HEK293 (cell line): ENCODE measurements around the gene PBXIP1.

Experiments
- KLF1 ChIP-seq: fragments of 450-650 bp; formaldehyde crosslinking; IDR thresholded peaks from 2 replicates; pipeline ENCODE4 v1.5.1; 2016; ENCODE audit warnings: missing biosample characterization, missing genetic modification characterization
- KLF8 ChIP-seq: fragments of 450-650 bp; formaldehyde crosslinking; IDR thresholded peaks from 2 replicates; pipeline ENCODE4 v1.5.1; 2016; ENCODE audit warnings: missing biosample characterization, missing genetic modification characterization
- MYNN ChIP-seq: fragments of 450-650 bp; formaldehyde crosslinking; IDR thresholded peaks from 2 replicates; pipeline ENCODE4 v1.5.1; 2016; ENCODE audit warnings: missing biosample characterization, missing genetic modification characterization, borderline replicate concordance
- OVOL3 ChIP-seq: fragments of 450-650 bp; formaldehyde crosslinking; IDR thresholded peaks from 2 replicates; pipeline ENCODE4 v1.5.1; 2016; ENCODE audit warnings: missing biosample characterization, missing genetic modification characterization
- RBAK ChIP-seq: fragments of 450-650 bp; formaldehyde crosslinking; IDR thresholded peaks from 2 replicates; pipeline ENCODE4 v1.5.1; 2016; ENCODE audit warnings: missing biosample characterization, missing genetic modification characterization
- SCRT2 ChIP-seq: fragments of 450-650 bp; formaldehyde crosslinking; IDR thresholded peaks from 2 replicates; pipeline ENCODE4 v1.5.1; 2016; ENCODE audit warnings: missing biosample characterization, missing genetic modification characterization
- SP3 ChIP-seq: fragments of 450-650 bp; formaldehyde crosslinking; IDR thresholded peaks from 2 replicates; pipeline ENCODE4 v1.5.1; 2016; ENCODE audit warnings: missing biosample characterization, missing genetic modification characterization
- SP7 ChIP-seq: fragments of 450-650 bp; formaldehyde crosslinking; IDR thresholded peaks from 2 replicates; pipeline ENCODE4 v1.5.1; 2016; ENCODE audit warnings: missing biosample characterization, missing genetic modification characterization
- ZBTB20 ChIP-seq: fragments of 450-650 bp; formaldehyde crosslinking; IDR thresholded peaks from 2 replicates; pipeline ENCODE4 v1.5.1; 2016; ENCODE audit warnings: missing biosample characterization, missing genetic modification characterization
- ZEB2 ChIP-seq: fragments of 450-650 bp; formaldehyde crosslinking; IDR thresholded peaks from 2 replicates; pipeline ENCODE4 v1.5.1; 2016; ENCODE audit warnings: missing biosample characterization, missing genetic modification characterization
- ZFHX2 ChIP-seq: fragments of 450-650 bp; formaldehyde crosslinking; conservative IDR thresholded peaks from 2 replicates; pipeline ENCODE4 v1.5.1; 2016; ENCODE audit warnings: missing biosample characterization, missing genetic modification characterization
- ZNF132 ChIP-seq: fragments of 450-650 bp; formaldehyde crosslinking; IDR thresholded peaks from 2 replicates; pipeline ENCODE4 v1.5.1; 2017; ENCODE audit warnings: missing biosample characterization, missing genetic modification characterization, borderline replicate concordance
- ZNF155 ChIP-seq: fragments of 450-650 bp; formaldehyde crosslinking; IDR thresholded peaks from 2 replicates; pipeline ENCODE4 v1.5.1; 2016; ENCODE audit warnings: missing biosample characterization, missing genetic modification characterization
- ZNF19 ChIP-seq: fragments of 450-650 bp; formaldehyde crosslinking; IDR thresholded peaks from 2 replicates; pipeline ENCODE4; 2016; ENCODE audit warnings: missing biosample characterization, missing genetic modification characterization, low read depth
- ZNF266 ChIP-seq: fragments of 450-650 bp; formaldehyde crosslinking; IDR thresholded peaks from 2 replicates; pipeline ENCODE4 v1.5.1; 2016; ENCODE audit warnings: missing biosample characterization, missing genetic modification characterization, low read depth
- ZNF404 ChIP-seq: fragments of 450-650 bp; formaldehyde crosslinking; IDR thresholded peaks from 2 replicates; pipeline ENCODE4 v1.5.1; 2017; ENCODE audit warnings: missing biosample characterization, missing genetic modification characterization
- ZNF433 ChIP-seq: fragments of 450-650 bp; formaldehyde crosslinking; IDR thresholded peaks from 2 replicates; pipeline ENCODE4 v1.5.1; 2016; ENCODE audit warnings: missing biosample characterization, missing genetic modification characterization, low read depth
- ZNF48 ChIP-seq: fragments of 450-650 bp; formaldehyde crosslinking; IDR thresholded peaks from 2 replicates; pipeline ENCODE4 v1.5.1; 2016; ENCODE audit warnings: missing biosample characterization, missing genetic modification characterization
- ZNF530 ChIP-seq: fragments of 450-650 bp; formaldehyde crosslinking; IDR thresholded peaks from 2 replicates; pipeline ENCODE4 v1.5.1; 2016; ENCODE audit warnings: low read depth, missing biosample characterization, missing genetic modification characterization
- ZNF677 ChIP-seq: fragments of 450-650 bp; IDR thresholded peaks from 2 replicates; pipeline ENCODE4 v1.5.0; 2018; ENCODE audit warnings: missing biosample characterization, mild to moderate bottlenecking, missing genetic modification characterization, moderate library complexity
- ZNF837 ChIP-seq: fragments of 450-650 bp; formaldehyde crosslinking; IDR thresholded peaks from 2 replicates; pipeline ENCODE4 v1.5.1; 2016; ENCODE audit warnings: missing biosample characterization, missing genetic modification characterization
- TF ChIP-seq, protein P1 (sequence below): fragments of 450-650 bp; formaldehyde crosslinking; conservative IDR thresholded peaks from 2 replicates; pipeline ENCODE4 v1.5.1; 2016; ENCODE audit warnings: low read depth, missing biosample characterization, missing genetic modification characterization
- TF ChIP-seq, protein P2 (sequence below): fragments of 450-650 bp; formaldehyde crosslinking; IDR thresholded peaks from 2 replicates; pipeline ENCODE4 v1.5.1; 2016; ENCODE audit warnings: missing biosample characterization, missing genetic modification characterization
- TF ChIP-seq, protein P3 (sequence below): fragments of 450-650 bp; formaldehyde crosslinking; IDR thresholded peaks from 2 replicates; pipeline ENCODE4 v1.5.1; 2016; ENCODE audit warnings: missing biosample characterization, missing genetic modification characterization
- TF ChIP-seq, protein P4 (sequence below): fragments of 450-650 bp; formaldehyde crosslinking; IDR thresholded peaks from 2 replicates; pipeline ENCODE4 v1.5.1; 2016; ENCODE audit warnings: missing biosample characterization, missing genetic modification characterization

PBXIP1 gene

DNA sequence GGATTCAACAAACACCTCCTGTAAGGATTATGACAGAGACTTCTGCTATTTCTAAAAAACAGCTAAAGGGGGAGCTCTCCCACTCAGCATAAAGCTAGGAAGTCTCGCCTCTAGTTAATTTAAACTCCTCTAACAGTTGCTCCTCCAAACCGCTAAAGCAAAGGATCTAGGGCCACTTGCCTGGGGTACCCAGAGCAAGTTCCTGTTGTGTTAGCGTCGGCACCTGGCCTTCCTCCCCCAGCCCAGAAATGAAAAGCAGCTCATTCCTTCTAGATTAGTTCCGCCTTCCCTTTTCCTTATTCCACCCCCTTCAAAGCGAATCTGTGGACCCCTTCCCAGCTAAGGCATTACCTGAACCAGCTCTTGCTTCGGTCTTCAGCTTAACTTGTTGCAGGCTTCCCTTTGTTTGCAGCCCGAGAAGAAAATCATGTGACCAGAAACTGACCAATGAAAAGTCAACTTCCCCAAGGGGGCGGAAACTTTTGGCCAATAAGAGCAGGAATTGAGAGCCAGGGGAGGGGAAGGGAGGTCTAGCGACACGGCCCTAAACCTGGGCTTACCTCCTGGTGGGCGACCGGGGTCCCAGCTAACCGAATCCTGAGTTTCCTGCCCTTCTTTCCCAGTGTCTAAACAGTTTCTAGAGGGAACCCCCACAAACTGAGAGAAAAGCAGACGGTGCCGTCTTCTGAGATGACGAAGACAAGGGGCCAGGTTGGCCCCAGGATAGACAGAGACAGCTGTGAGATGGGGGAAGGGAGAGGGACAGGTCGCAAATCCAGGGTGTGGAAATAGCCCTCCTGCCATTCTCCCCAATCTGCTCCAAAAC is at the start of gene PBXIP1 (continued):
- TF ChIP-seq, protein P1, sequence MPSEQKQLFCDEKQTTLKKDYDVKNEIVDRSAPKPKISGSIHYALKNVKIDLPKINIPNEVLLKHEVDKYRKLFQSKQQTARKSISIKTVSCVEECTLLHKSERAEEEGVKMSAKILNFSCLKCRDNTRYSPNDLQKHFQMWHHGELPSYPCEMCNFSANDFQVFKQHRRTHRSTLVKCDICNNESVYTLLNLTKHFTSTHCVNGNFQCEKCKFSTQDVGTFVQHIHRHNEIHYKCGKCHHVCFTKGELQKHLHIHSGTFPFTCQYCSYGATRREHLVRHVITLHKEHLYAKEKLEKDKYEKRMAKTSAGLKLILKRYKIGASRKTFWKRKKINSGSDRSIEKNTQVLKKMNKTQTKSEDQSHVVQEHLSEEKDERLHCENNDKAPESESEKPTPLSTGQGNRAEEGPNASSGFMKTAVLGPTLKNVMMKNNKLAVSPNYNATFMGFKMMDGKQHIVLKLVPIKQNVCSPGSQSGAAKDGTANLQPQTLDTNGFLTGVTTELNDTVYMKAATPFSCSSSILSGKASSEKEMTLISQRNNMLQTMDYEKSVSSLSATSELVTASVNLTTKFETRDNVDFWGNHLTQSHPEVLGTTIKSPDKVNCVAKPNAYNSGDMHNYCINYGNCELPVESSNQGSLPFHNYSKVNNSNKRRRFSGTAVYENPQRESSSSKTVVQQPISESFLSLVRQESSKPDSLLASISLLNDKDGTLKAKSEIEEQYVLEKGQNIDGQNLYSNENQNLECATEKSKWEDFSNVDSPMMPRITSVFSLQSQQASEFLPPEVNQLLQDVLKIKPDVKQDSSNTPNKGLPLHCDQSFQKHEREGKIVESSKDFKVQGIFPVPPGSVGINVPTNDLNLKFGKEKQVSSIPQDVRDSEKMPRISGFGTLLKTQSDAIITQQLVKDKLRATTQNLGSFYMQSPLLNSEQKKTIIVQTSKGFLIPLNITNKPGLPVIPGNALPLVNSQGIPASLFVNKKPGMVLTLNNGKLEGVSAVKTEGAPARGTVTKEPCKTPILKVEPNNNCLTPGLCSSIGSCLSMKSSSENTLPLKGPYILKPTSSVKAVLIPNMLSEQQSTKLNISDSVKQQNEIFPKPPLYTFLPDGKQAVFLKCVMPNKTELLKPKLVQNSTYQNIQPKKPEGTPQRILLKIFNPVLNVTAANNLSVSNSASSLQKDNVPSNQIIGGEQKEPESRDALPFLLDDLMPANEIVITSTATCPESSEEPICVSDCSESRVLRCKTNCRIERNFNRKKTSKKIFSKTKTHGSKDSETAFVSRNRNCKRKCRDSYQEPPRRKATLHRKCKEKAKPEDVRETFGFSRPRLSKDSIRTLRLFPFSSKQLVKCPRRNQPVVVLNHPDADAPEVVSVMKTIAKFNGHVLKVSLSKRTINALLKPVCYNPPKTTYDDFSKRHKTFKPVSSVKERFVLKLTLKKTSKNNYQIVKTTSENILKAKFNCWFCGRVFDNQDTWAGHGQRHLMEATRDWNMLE (tag by site-specific recombination), result no peak
- TF ChIP-seq OVOL3 (no peak), ZFHX2 (tag by site-specific recombination) (no peak), ZNF48 (tag by site-specific recombination) (no peak), RBAK (no peak), ZNF19 (no peak), SP3 (tag by site-specific recombination) (no peak), ZNF155 (tag by site-specific recombination) (no peak), ZBTB20 (tag by site-specific recombination) (peak; percentile 67), ZNF837 (tag by site-specific recombination) (no peak), ZNF530 (tag by site-specific recombination) (no peak), SCRT2 (tag by site-specific recombination) (peak; percentile 100), ZNF677 (tag by site-specific recombination) (no peak), ZNF404 (tag by site-specific recombination) (no peak), ZNF433 (no peak), ZEB2 (tag by site-specific recombination) (no peak), ZNF266 (no peak), MYNN (tag by site-specific recombination) (no peak), KLF8 (0 out of 2 replicates have a peak, but pooled peaks have one; percentile 16), SP7 (tag by site-specific recombination) (0 out of 2 replicates have a peak, but pooled peaks have one; percentile 1), ZNF132 (tag by site-specific recombination) (no peak), KLF1 (no peak)
- TF ChIP-seq, protein P2, sequence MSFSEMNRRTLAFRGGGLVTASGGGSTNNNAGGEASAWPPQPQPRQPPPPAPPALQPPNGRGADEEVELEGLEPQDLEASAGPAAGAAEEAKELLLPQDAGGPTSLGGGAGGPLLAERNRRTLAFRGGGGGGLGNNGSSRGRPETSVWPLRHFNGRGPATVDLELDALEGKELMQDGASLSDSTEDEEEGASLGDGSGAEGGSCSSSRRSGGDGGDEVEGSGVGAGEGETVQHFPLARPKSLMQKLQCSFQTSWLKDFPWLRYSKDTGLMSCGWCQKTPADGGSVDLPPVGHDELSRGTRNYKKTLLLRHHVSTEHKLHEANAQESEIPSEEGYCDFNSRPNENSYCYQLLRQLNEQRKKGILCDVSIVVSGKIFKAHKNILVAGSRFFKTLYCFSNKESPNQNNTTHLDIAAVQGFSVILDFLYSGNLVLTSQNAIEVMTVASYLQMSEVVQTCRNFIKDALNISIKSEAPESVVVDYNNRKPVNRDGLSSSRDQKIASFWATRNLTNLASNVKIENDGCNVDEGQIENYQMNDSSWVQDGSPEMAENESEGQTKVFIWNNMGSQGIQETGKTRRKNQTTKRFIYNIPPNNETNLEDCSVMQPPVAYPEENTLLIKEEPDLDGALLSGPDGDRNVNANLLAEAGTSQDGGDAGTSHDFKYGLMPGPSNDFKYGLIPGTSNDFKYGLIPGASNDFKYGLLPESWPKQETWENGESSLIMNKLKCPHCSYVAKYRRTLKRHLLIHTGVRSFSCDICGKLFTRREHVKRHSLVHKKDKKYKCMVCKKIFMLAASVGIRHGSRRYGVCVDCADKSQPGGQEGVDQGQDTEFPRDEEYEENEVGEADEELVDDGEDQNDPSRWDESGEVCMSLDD (tag by site-specific recombination), result no peak
- TF ChIP-seq, protein P3, sequence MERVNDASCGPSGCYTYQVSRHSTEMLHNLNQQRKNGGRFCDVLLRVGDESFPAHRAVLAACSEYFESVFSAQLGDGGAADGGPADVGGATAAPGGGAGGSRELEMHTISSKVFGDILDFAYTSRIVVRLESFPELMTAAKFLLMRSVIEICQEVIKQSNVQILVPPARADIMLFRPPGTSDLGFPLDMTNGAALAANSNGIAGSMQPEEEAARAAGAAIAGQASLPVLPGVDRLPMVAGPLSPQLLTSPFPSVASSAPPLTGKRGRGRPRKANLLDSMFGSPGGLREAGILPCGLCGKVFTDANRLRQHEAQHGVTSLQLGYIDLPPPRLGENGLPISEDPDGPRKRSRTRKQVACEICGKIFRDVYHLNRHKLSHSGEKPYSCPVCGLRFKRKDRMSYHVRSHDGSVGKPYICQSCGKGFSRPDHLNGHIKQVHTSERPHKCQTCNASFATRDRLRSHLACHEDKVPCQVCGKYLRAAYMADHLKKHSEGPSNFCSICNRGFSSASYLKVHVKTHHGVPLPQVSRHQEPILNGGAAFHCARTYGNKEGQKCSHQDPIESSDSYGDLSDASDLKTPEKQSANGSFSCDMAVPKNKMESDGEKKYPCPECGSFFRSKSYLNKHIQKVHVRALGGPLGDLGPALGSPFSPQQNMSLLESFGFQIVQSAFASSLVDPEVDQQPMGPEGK (tag by site-specific recombination), result peak; percentile 48; the same call in 1 of the 2 replicates
- TF ChIP-seq, protein P4, sequence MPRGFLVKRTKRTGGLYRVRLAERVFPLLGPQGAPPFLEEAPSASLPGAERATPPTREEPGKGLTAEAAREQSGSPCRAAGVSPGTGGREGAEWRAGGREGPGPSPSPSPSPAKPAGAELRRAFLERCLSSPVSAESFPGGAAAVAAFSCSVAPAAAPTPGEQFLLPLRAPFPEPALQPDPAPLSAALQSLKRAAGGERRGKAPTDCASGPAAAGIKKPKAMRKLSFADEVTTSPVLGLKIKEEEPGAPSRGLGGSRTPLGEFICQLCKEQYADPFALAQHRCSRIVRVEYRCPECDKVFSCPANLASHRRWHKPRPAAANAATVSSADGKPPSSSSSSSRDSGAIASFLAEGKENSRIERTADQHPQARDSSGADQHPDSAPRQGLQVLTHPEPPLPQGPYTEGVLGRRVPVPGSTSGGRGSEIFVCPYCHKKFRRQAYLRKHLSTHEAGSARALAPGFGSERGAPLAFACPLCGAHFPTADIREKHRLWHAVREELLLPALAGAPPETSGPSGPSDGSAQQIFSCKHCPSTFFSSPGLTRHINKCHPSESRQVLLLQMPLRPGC (tag by site-specific recombination), result no peak
